KG1 (cell line): ENCODE results near the gene TADA3.

ENCODE experiments used
- DNase-seq: peaks from one replicate; lab custom pipeline; 2025; lab: John Stamatoyannopoulos, UW

The TADA3 gene

DNA sequence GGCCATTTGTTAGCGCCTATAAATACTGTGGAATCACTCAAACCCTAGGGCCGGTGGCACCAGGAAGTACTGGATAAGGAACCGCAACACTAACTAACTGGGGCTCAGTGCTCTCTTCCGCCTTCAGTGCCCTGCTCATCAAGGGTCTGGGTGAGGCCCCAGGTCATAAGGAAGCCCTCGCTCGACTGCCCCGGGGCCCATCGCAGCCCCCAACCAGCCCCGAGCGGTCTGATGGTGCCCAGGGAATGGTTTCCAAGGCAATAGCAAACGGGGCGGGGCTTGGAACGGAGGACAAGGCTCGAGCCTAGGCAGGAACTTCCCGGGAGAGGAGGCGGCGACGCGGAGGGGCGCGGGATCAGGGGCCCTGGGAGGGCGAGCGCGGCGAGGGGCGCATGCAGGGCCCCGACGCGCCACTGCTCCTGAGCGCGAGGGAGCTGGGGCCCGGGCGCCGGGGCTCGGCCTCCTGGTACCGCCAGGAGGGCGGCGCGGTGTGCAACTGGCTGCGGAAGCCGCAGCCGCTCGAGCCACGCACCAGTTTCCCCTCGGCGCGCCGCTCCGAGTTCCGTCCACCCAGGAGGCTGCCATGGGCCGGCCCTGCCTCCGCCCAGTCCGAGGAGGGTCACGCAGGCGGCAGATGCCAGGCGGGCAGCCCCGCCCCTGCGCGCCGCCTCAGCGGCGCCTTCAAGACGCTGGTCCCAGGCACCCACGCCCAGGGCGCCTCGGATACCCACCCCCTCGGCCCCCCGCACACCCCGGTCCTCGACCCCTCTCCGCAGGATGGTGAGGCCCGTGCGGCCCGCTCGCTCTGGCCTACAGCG lies 17.6 kb upstream of the TADA3 start, which contains the start of gene TTLL3:
Gene TTLL3, plus strand, starts transcription at position 648 of the 818 bp plus-strand sequence. CDS start 400 bp downstream, outside the sequence.
- no peak for DNase-seq

DNA sequence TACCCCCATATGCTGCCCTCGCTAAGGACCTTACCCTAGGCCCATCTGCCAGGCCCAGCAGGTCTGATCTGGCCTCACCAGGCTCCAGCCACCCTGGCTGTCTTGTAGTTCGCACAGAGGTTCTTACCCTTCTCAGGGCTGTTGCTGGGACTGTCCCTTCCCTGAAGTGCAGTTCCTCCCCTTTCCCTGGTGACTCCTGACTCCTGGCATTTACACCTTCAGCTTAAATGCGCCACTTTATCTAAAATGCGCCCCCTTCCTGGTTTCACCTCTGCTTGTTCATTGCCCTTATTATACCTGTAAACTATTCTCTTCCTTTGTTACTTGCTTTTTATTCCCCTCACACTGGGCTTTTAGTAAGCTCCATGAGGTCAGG lies 17.0 kb upstream of the TADA3 start:
- DNase-seq: no peak

DNA sequence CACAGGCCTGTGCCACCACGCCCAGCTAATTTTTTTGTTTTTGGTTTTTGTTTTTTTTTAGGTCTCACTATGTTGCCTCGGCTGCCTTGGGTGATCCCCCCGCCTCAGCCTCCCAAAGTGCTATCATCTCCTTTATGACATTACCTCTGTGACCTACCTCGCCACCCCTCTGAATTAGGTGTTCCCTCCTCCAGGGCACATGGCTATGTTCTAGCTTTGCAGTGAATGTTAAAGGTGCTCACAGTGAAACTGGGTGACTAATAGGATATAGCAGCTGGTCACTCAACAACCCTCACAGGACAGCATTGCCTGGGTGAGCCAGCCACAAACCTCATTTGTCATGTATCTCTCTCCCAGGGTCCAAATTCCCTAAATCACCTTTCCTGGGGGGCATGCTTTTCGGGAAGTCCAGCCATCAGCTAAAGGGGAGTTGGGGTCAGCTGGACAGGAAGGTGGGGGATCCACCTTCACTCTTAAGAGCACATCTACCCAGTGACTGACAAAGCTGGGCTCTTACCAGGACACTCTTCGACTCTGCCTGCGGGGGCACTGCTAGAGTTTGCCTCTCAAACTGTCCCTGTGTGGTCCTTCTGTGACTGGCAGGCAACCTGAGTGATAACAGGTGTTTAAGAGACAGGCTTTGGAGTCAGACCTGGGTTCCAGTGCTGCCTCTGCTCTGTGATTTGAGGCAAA lies 16.2 kb upstream of the TADA3 start:
- DNase-seq: no peak

DNA sequence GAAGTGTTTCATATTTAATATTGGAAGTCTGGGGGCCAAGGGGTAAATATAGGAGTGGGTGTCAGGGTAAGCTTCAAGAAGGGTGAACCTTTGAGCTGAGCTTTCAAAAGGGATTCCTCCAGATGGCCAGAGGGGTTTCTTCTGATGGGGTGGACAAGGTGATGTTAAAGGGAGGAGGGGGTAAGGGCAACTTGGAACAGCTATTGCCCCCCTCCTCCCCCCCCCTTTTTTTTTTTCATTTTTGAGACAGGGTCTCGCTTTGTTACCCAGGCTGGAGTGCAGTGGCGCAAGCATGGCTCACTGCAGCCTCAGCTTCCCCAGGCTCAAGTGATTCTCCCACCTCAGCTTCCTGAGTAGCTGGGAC lies 15.7 kb upstream of the TADA3 start:
- no peak for DNase-seq

DNA sequence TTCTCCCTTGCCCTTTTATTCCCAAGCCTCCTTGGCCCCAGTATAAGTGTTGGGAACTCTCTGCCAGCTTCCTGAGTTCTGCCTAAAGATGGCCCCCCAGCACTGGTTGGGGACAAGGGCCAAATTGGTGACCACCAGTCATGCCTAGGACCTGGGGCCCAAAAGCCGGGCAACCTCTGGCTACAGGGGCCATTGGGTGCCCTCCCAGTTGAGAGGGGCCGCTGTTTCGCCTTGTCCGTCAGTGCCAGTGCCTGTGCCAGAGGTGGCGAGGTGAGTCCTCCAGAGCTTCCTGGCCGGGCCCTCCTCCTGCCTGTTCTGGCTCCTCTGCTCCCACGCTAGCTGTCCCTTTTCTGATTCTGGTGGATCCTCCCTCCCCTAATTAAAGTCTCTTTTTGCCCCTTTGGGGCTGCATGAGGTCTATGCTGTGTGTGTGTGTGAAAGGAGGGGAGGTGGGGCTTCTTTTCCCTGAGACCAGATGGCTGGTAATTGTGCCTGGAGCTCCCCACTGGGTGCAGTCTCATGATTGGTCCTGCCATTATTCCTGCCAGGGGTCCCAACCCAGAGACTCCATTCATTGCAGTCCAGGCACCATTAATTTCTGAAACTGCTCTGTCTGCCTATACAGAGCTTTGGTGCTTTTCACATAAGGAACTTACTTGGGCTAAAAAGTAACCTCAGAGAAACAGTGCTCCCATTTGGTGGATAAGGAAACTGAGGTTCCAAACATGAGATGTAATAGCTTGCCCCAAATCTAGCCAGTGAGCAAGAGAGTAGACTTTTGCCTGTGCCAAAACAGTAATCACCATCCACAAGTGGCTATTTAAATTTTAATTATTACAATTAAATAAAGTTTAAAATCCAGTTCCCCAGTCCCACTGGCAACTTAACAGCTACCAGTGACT lies 14.7 kb upstream of the TADA3 start:
- DNase-seq: no peak

DNA sequence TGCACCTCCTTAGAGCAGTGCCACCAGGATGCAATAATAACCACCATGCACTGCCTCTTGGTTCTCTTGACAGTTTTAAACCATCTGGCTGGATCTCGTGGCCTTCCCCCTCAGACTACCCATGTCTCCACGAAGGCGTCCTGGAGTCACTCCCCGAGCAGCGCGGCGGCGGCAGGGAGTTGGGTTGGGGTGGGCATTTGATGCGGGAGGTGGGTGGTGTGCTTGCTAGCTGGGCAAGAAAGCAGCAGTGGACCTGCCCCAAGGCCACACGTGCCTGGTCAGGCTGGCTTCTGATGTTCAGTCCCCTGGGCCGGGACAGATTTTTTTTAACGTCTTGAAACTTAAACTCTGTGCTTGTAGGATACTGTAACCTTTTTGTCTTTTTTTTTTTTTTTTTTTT lies 13.9 kb upstream of the TADA3 start:
- no peak for DNase-seq

DNA sequence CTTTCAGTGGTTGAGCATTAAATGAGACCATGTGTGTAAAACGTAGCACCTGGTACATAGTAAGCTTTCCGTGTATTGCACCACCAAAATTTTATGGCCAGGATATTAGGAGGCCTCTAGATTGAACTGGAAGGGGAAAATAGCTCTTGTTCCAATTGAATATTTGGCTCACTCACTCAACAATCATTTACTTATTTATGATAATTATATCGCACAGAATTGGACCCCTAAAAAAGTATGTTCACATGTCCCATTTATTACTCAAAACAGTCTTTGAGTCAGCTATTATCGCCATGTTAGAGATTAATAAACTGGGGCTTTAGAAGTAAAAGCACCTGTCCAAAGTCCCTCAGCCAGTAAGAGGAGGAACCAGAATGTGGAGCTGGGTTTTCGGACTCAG lies 12.7 kb upstream of the TADA3 start:
- DNase-seq: no peak

DNA sequence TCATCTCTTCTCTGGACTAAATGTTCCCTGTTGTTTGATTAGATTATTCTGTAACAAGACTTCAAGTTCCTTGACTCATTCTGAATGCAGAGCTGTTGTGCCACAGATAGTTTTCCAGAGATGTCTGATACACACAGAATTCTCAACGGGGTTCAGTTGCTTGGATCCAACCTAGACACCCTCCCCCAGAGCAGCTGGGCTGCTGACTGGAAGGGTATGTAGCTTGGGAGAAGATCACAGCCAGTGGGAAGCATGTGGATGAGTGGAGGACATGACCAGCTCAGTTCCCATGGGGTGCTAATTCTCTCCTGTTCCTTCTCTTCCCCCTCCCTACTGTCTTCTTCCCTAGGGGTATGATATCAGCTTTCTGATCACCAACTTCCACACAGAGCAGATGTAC lies 11.2 kb upstream of the TADA3 start:
- no peak for DNase-seq

DNA sequence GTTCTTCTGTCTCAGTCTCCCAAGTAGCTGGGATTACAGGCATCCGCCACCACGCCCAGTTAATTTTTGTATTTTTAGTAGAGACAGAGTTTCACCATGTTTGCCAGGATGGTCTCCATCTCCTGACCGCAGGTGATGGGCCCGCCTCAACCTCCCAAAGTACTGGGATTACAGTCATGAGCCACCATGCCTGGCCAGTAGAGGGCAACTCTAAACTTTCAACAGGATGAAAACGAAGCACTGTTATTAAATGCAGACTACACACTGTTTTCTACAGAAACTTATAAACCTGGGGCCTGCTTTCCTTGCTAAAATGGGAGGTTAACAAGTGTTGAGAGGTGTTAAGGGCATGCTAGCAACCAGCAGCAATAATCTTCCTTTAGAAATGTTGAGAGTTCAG lies 8.3 kb upstream of the TADA3 start:
- no peak for DNase-seq

DNA sequence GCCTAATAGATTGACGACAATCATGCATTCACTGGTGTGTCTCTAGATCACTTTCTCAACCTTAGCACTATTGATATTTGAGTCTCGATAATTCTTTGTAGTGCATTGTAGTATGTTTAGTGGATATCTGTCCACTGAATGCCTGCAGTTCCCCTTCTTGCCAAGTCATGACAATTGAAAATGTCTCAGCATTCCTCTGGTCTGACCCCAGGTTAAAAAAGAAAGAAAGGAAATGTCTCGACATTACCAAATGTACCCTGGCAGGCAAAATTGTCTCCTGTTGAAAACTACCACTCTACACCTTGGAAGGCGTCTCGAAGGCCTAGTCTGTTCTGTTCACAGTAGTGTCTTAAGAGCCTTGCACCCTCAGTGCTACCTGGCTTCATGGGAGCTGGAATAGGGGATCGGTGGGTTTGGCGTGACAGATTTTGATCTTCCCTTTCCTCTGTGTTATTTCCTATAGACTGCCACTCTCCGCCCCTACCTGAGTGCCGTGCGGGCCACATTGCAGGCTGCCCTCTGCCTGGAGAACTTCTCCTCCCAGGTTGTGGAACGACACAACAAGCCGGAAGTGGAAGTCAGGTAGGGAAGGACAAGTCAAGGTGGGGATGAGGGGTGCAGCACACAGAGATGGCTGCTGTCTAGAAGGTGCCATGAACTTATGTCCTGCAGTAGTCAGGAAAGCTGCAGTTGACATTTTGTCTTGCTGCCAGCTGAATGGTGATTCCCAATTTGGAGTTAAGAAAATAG lies 5.1 kb upstream of the TADA3 start:
- DNase-seq: no peak

DNA sequence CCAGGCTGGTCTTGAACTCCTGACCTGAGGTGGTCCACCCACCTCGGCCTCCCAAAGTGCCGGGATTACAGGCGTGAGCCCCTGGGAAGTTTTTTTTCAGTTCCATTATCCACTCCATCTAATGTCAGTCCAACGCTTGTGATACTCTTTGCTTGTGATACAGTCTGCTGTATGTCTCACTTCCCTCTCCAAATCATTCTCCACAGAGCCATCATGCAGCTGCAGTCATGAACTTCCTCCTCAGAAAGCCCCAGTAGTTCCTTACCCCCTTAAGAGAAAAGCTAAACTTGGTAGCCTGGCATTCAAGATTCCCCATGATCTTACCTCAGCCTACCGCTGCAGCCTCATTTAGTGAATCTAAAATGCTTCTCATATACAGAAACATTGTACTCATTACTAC lies 2.9 kb upstream of the TADA3 start:
- no peak for DNase-seq

DNA sequence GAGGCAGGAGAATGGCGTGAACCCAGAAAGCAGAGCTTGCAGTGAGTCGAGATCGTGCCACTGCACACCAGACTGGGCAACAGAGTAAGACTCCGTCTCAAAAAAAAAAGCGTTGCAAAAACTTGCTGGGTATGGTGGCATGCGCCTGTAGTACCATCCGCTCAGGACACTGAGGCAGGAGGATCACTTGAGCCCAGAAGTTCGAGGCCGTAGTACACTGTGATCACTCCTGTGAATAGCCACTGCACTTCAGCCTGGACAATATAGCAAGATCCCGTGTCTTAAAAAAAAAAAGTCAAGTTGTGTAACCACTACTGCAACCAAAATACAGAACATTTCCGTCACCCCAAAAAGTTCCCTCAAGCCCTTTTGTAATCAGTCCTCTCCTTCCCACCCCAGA lies 2.1 kb upstream of the TADA3 start:
- no peak for DNase-seq

DNA sequence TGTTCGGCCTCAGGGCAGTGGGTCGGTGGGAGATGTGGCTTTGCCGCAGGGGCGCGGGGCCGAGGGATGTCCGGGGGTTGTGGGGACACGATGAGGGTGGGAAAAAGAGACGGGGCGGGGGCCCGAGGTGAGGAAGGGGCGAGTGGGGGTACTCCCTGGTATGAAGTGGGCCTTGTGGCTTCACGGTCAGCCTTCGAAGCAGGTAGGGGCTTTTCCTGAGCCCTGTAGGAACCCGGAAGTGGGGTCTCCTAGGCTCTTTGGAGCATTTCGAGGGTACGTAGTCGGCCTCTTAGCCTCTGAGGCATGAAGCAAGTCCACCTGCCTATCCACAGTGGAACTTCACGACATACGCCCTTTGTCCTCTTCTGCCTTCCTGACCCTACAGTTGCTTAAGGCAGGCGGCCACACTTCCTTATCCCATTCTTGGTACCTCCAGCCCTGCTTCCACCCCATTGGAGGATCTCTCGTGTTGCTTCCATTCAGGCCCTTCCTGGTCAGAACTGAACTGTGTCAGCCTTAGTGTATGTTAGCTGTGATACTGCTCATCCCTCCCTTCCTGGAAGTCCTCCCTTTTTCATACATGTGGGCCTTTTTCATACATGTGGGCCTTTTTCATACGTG lies 998 bp upstream of the TADA3 start:
- DNase-seq: peak; percentile 23

DNA sequence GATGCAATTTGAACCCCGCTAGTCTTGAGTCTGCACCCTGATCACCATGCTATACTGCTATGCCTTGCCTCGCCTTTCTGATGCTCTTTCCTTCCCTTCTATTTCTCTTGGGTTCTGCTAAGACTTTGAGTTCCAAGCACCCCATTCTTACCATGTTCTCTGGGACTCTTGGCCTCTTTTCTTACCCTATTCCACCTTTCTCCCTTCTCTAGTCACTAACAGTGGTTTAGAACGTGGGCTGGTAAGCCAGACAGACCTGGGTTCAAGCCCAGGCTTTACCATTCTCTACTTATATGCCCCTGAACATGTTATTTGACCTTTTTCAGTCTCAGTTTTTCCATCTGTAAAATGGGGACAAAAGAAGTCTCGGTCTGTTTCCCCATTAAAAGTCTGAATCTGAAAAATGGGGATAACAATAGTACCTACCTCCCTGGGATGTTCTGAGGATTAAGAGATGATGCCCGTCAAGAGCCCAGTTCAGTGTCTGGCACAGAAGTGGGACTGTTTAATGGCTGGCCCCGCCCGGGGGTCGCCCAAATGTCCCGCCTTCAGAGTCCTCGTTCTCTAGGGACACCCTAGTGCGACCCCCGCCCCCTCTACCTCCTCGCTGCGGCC lies 376 bp downstream of the TADA3 start:
- DNase-seq: no peak

DNA sequence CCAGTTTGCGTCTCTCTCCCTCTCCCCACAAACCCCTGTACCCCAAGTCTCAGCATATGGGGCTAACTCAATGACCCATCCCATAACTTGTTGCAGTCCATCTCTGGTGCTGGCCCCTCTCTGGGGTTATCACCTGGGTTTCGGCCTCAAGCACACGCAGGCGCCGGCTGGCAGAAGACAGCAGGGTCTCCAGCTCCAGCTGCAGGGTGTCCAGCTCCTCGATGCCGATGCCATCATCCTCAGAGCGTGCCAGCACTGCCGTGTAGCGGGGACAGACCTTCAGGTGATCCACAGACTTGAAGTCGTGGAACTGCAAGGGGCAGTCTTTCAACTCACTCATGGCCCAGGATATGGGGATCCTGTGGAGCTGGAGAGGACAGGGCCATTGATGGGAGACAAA lies 1.1 kb downstream of the TADA3 start:
- DNase-seq: no peak

DNA sequence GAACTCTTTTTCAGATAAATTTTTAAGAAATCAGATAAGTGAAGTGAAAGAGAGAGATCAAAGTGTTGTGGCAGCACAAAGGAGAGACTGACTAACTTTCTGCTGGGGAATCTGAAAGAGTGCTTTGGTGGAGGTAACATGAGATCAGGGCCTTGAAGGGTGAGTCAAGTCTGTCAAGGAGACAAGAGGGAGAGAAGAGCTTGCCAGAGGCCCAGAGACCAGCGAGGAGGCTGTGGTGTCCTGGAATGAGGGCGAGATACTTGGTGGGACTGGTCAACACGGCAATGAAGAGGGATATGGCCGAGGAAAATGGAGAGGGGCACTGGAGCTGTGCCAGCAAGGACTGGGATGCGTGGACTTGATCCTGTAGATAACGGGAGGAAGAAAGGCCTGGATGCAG lies 4.6 kb downstream of the TADA3 start:
- no peak for DNase-seq

DNA sequence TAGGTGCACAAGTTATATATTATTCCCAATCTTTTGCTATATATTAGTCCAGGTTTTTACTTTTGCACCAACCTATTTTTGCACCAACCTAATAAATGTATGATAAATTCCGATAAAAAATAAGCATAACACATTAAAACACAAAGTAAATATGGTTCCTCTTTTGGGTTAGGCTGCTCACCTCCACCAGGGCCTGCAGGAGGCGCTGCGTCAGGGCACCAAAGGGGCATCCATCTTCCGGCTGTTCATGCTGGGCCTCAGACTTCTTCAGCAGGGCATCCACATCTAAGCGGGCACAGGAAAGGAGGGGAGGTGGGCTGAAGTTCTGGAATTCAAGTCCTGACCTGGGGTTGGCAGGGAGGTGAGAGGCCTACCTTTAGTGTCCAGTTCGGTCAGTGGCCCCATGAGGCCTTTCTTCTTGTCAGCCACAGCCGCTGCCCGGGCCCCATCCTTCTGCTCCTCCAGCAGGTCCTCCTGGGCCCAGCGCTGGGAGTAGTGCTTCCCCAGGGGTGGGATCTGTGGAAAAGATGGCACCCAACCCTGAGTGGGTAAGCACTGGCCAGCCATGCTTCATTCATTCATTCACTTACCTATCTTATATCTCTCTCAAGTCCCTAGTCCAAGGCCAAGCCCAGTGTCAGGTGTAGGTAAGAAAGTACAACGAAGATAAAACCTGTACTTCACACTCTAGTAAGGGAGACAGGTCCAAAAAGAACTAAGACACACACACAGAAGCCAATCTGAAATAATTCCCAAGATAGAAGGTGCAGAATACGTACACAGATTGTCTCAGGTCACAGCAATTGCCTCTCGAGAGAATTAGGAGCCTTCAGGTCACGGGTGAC lies 5.2 kb downstream of the TADA3 start:
- DNase-seq: no peak

DNA sequence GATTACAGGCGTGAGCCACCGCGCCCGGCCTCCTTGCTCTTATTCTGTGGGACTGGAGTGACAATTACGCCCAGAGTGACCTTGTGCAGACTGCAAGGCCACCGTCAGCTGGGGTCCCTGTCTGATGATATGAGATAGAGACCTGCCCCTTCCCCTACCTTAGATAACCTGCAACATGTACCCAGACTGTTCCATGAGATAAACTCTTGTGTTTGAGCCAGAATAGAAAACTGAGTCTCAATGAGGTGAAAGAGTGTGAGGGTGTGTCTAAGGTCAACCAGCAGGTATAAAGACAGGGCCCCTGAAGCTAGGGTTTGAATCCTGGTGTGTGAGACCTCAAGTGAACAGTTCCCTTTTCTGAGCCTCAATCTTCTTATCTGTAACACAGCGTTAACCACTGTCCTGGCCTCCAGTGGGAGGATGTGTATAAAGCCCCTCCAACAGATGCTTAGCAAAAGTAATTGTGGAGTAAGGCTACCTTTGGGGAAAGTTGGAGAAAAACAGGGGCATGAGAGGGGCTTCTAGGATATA lies 6.0 kb downstream of the TADA3 start:
- DNase-seq: no peak

DNA sequence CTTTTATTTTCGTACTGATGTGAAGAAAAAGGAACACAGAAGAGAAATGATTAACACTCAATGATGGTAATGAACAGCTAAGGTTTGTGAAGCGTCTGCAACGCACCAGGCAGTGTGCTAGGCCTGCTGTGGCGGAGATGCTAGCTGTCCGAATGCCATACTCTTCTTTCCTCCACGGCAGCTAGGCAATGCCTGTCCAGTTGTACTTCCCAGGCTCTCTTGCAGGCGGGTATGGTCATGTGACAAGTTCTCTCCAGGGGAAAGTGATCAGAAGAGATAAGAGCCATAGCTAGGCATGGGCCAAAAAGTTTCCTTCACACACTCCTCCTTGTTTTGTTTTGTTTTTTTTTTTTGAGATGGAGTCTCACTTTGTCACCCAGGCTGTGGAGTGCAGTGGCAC lies 6.7 kb downstream of the TADA3 start:
- no peak for DNase-seq

DNA sequence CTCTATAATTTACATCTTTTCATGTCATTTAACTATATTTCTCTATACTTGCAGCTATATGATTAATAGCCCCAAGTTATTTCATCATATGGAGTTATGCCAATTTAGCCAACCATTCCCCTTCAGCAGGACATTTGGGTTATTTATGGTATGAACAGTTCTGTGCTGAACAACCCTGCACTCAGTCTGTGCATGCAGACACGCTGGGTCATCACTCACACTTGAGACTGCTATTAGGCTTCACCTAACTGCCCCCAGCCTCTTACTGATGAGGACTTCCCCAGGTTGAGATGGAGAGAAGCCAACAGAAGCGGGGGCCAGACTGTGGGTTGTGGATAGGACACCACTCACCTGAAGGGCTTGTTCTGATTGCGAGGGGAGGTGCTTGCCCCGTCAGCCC lies 7.3 kb downstream of the TADA3 start:
- DNase-seq: no peak
